ENCODE measurements around the gene NPIPA7. TPM values are rescaled to one million over a fixed set of nuclear protein-coding genes. Genes with fewer than 3 reads are reported as not detected.
A peak's percentile ranks its signal among the peaks of the same experiment; 100 is the strongest.
"Not testable (repeated sequence)": the region's sequence is repeated elsewhere in the genome, so short reads cannot be mapped to it uniquely, and the experiment has no call there.

The NPIPA7 gene
- total RNA-seq, result 10 to 100 TPM; 11.7 to 13.9 TPM
- polyA plus RNA-seq (ENCODE audit: insufficient read depth, low read depth, low replicate concordance), result 19.8 TPM
- long read RNA-seq, donor 1, result 0 reads
- long read RNA-seq, donor 2, result 0 reads

- H3K4me1 ChIP-seq; H3K4me3 ChIP-seq; H3K27me3 ChIP-seq; H3K36me3 ChIP-seq (ENCODE audit: low read depth, missing control alignments); DNase-seq; intact Hi-C loops (cut with DNase I; ENCODE audit: low total_unique reads); H3K9me3 ChIP-seq; H3K27ac ChIP-seq: not testable (repeated sequence)
- WGBS, 2 donors, result no CpG with 5 or more reads among the region's 3 CpGs
Measured at GRCh38 chr16:16378840-16379239, at the start of gene NPIPA7. TSS of gene NPIPA7 (plus strand) at chr16:16379140. CDS start at chr16:16379245, 105 bp downstream.

- H3K27me3 ChIP-seq; H3K4me3 ChIP-seq; intact Hi-C loops (cut with DNase I; ENCODE audit: low total_unique reads); H3K27ac ChIP-seq; H3K9me3 ChIP-seq; H3K4me1 ChIP-seq; H3K36me3 ChIP-seq (ENCODE audit: low read depth, missing control alignments): not testable (repeated sequence)
- WGBS, 2 donors, result no CpG with 5 or more reads among the region's 23 CpGs
- peak; percentile 7 for DNase-seq
Measured at GRCh38 chr16:16331466-16331865, 47.5 kb upstream of the NPIPA7 start.

DNA sequence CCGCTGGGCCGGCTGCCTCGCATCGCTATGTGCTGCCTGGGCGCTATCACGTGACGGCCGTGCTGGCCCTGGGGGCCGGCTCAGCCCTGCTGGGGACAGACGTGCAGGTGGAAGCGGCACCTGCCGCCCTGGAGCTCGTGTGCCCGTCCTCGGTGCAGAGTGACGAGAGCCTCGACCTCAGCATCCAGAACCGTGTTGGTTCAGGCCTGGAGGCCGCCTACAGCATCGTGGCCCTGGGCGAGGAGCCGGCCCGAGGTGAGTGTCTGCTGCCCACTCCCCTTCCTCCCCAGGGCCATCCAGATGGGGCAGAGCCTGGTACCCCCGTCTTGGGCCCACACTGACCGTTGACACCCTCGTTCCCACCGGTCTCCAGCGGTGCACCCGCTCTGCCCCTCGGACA is 21.4 kb upstream of the NPIPA7 start:
- WGBS, 2 donors, result 83% methylated on average over 14 of the region's 30 CpGs; no CpG with 5 or more reads in 1 of the 2 donors
- H3K27me3 ChIP-seq; H3K4me1 ChIP-seq; H3K36me3 ChIP-seq (ENCODE audit: low read depth, missing control alignments); H3K9me3 ChIP-seq; H3K4me3 ChIP-seq; H3K27ac ChIP-seq; intact Hi-C loops (cut with DNase I; ENCODE audit: low total_unique reads); DNase-seq: not testable (repeated sequence)

DNA sequence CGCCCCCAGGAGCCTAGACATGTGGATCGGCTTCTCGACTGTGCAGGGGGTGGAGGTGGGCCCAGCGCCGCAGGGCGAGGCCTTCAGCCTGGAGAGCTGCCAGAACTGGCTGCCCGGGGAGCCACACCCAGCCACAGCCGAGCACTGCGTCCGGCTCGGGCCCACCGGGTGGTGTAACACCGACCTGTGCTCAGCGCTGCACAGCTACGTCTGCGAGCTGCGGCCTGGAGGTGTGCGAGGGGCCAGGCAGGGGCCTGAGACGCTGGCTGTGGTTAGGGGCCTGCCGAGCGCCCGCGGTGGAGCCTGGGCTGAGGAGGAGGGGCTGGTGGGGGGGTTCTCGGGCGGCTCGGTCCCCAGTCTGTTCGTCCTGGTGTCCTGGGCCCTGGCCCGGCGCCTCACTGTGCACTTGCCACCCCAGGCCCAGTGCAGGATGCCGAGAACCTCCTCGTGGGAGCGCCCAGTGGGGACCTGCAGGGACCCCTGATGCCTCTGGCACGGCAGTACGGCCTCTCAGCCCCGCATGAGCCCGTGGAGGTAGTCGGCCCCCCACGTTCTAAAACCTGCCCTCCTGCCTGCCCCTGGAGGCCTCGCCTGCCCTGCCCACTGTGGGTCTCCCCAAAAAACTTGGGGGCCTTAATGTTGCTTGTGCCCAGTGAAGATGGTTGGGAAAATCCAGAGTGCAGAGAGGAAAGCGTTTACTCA is 20.2 kb upstream of the NPIPA7 start:
- H3K27me3 ChIP-seq; H3K27ac ChIP-seq; H3K9me3 ChIP-seq; H3K4me3 ChIP-seq; H3K36me3 ChIP-seq (ENCODE audit: low read depth, missing control alignments); intact Hi-C loops (cut with DNase I; ENCODE audit: low total_unique reads); DNase-seq; H3K4me1 ChIP-seq: not testable (repeated sequence)
- WGBS, 2 donors, result no CpG with 5 or more reads among the region's 40 CpGs

DNA sequence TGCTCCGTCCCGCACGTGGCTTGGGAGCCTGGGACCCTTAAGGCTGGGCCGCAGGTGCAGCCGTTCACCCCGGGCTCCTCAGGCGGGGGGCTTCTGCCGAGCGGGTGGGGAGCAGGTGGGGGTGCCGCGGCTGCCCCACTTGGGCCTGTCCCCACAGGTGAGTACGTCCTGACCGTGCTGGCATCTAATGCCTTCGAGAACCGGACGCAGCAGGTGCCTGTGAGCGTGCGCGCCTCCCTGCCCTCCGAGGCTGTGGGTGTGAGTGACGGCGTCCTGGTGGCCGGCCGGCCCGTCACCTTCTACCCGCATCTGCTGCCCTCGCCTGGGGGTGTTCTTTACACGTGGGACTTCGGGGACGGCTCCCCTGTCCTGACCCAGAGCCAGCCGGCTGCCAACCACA is 15.3 kb upstream of the NPIPA7 start:
- H3K4me3 ChIP-seq; DNase-seq; H3K36me3 ChIP-seq (ENCODE audit: low read depth, missing control alignments); H3K27me3 ChIP-seq; H3K27ac ChIP-seq; intact Hi-C loops (cut with DNase I; ENCODE audit: low total_unique reads); H3K9me3 ChIP-seq; H3K4me1 ChIP-seq: not testable (repeated sequence)
- WGBS, 2 donors, result 93% methylated on average over 8 of the region's 31 CpGs; no CpG with 5 or more reads in 1 of the 2 donors

GRCh38 chr16:16364100-16364499 is 14.8 kb upstream of the NPIPA7 start:
- H3K27me3 ChIP-seq; H3K36me3 ChIP-seq (ENCODE audit: low read depth, missing control alignments); DNase-seq; H3K4me1 ChIP-seq; H3K9me3 ChIP-seq; H3K27ac ChIP-seq; H3K4me3 ChIP-seq; intact Hi-C loops (cut with DNase I; ENCODE audit: low total_unique reads): not testable (repeated sequence)
- WGBS, 2 donors, result no CpG with 5 or more reads among the region's 39 CpGs

GRCh38 chr16:16364701-16365100 is 14.2 kb upstream of the NPIPA7 start:
- H3K4me1 ChIP-seq; H3K27me3 ChIP-seq; H3K4me3 ChIP-seq; intact Hi-C loops (cut with DNase I; ENCODE audit: low total_unique reads); DNase-seq; H3K27ac ChIP-seq; H3K36me3 ChIP-seq (ENCODE audit: low read depth, missing control alignments); H3K9me3 ChIP-seq: not testable (repeated sequence)
- no CpG with 5 or more reads among the region's 28 CpGs for WGBS, 2 donors

GRCh38 chr16:16365319-16365718 is 13.6 kb upstream of the NPIPA7 start:
- H3K27me3 ChIP-seq; H3K4me3 ChIP-seq; H3K4me1 ChIP-seq; H3K36me3 ChIP-seq (ENCODE audit: low read depth, missing control alignments); intact Hi-C loops (cut with DNase I; ENCODE audit: low total_unique reads); H3K27ac ChIP-seq; DNase-seq; H3K9me3 ChIP-seq: not testable (repeated sequence)
- WGBS, 2 donors, result 98% methylated on average over 9 of the region's 21 CpGs; no CpG with 5 or more reads in 1 of the 2 donors

GRCh38 chr16:16365851-16366250 is 13.1 kb upstream of the NPIPA7 start:
- H3K4me1 ChIP-seq; intact Hi-C loops (cut with DNase I; ENCODE audit: low total_unique reads); H3K4me3 ChIP-seq; H3K9me3 ChIP-seq; DNase-seq; H3K36me3 ChIP-seq (ENCODE audit: low read depth, missing control alignments); H3K27me3 ChIP-seq; H3K27ac ChIP-seq: not testable (repeated sequence)
- WGBS, 2 donors, result no CpG with 5 or more reads among the region's 22 CpGs

DNA sequence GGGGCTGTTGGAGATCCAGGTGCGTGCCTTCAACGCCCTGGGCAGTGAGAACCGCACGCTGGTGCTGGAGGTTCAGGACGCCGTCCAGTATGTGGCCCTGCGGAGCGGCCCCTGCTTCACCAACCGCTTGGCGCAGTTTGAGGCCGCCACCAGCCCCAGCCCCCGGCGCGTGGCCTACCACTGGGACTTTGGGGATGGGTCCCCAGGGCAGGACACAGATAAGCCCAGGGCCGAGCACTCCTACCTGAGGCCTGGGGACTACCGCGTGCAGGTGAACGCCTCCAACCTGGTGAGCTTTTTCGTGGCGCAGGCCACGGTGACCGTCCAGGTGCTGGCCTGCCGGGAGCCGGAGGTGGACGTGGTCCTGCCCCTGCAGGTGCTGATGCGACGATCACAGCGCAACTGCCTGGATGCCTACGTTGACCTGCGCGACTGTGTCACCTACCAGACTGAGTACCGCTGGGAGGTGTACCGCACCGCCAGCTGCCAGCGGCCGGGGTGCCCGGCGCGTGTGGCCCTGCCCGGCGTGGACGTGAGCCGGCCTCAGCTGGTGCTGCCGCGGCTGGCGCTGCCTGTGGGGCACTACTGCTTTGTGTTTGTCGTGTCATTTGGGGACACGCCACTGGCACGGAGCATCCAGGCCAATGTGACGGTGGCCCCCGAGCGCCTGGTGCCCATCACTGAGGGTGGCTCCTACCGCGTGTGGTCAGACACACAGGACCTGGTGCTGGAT is 12.2 kb upstream of the NPIPA7 start:
- H3K4me1 ChIP-seq; H3K36me3 ChIP-seq (ENCODE audit: low read depth, missing control alignments); H3K4me3 ChIP-seq; H3K9me3 ChIP-seq; intact Hi-C loops (cut with DNase I; ENCODE audit: low total_unique reads); H3K27ac ChIP-seq; DNase-seq; H3K27me3 ChIP-seq: not testable (repeated sequence)
- 100% methylated on average over 5 of the region's 54 CpGs; no CpG with 5 or more reads in 1 of the 2 donors for WGBS, 2 donors

DNA sequence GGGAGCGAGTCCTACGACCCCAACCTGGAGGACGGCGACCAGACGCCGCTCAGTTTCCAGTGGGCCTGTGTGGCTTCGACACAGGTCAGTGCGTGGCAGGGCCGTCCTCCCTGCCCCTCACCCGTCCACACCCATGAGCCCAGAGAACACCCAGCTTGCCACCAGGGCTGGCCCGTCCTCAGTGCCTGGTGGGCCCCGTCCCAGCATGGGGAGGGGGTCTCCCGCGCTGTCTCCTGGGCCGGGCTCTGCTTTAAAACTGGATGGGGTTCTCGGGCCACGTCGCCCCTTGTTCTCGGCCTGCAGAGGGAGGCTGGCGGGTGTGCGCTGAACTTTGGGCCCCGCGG is 11.7 kb upstream of the NPIPA7 start:
- not testable (repeated sequence) for H3K36me3 ChIP-seq (ENCODE audit: low read depth, missing control alignments)

More for the DNA sequence above, 11.7 kb upstream of the NPIPA7 start:
- H3K4me3 ChIP-seq; H3K4me1 ChIP-seq; H3K27me3 ChIP-seq; H3K9me3 ChIP-seq; intact Hi-C loops (cut with DNase I; ENCODE audit: low total_unique reads); DNase-seq; H3K27ac ChIP-seq: not testable (repeated sequence)
- no CpG with 5 or more reads among the region's 23 CpGs for WGBS, 2 donors

Data from testis (tissue), 5 donors.